ENCODE results near the gene CMTM7.

GRCh38 chr3:32373844-32374243 is 17.8 kb upstream of the CMTM7 start:
- no peak for TF ChIP-seq POLR2AphosphoS5 (IDR thresholded peaks at IDR 0.05; ENCODE audit: low read depth, low read length)
- TF ChIP-seq, protein P1, sequence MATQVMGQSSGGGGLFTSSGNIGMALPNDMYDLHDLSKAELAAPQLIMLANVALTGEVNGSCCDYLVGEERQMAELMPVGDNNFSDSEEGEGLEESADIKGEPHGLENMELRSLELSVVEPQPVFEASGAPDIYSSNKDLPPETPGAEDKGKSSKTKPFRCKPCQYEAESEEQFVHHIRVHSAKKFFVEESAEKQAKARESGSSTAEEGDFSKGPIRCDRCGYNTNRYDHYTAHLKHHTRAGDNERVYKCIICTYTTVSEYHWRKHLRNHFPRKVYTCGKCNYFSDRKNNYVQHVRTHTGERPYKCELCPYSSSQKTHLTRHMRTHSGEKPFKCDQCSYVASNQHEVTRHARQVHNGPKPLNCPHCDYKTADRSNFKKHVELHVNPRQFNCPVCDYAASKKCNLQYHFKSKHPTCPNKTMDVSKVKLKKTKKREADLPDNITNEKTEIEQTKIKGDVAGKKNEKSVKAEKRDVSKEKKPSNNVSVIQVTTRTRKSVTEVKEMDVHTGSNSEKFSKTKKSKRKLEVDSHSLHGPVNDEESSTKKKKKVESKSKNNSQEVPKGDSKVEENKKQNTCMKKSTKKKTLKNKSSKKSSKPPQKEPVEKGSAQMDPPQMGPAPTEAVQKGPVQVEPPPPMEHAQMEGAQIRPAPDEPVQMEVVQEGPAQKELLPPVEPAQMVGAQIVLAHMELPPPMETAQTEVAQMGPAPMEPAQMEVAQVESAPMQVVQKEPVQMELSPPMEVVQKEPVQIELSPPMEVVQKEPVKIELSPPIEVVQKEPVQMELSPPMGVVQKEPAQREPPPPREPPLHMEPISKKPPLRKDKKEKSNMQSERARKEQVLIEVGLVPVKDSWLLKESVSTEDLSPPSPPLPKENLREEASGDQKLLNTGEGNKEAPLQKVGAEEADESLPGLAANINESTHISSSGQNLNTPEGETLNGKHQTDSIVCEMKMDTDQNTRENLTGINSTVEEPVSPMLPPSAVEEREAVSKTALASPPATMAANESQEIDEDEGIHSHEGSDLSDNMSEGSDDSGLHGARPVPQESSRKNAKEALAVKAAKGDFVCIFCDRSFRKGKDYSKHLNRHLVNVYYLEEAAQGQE (IDR thresholded peaks at IDR 0.05; ENCODE audit: insufficient read depth in 1 of 2, low read depth in 2 of 2, low read length in 2 of 2), result no peak
